DND-41 (cell line): ENCODE measurements around the gene TTYH1.

Experiments
- ATAC-seq: fragments of 200-7000 bp; cut with Tn5 transposase; 3 replicates; pipeline ENCODE4 v1.9.1; 2021; ENCODE audit warnings: low read depth; ENCODE audit not compliant: insufficient read depth
- DNase-seq: peaks from one replicate; pipeline ENCODE4 v3.0.0-alpha.2; 2020
- H2AFZ ChIP-seq: 2 replicates; pipeline ENCODE4 v1.6.0; 2012; ENCODE audit warnings: low read depth, low read length
- H3K27ac ChIP-seq: 2 replicates; pipeline ENCODE4 v1.5.1; 2012; ENCODE audit warnings: low read length, inconsistent platforms
- H3K27me3 ChIP-seq: fragments of 200-600 bp; sonication (generic); 2 replicates; pipeline ENCODE4 v1.6.0; 2012; ENCODE audit warnings: low read length, mild to moderate bottlenecking, inconsistent platforms; ENCODE audit not compliant: insufficient read depth, poor library complexity
- H3K36me3 ChIP-seq: 2 replicates; pipeline ENCODE4 v1.5.1; 2012; ENCODE audit warnings: low read length, inconsistent platforms; ENCODE audit not compliant: insufficient read depth
- H3K4me1 ChIP-seq: 2 replicates; pipeline ENCODE4 v1.5.1; 2012; ENCODE audit warnings: mild to moderate bottlenecking, low read length; ENCODE audit not compliant: insufficient read depth
- H3K4me2 ChIP-seq: 2 replicates; pipeline ENCODE4 v1.6.0; 2012; ENCODE audit warnings: mild to moderate bottlenecking, moderate library complexity, low read length, inconsistent platforms; ENCODE audit not compliant: insufficient read depth
- H3K4me3 ChIP-seq, 2 experiments: fragments of 200-600 bp in 1 of 2; shearing (Covaris generic) in 1 of 2; 2 replicates each; pipeline ENCODE4 v1.5.1; 2012 to 2016; ENCODE audit warnings: inconsistent platforms in 2 of 2, low read length in 2 of 2, mild to moderate bottlenecking in 2 of 2, low read depth in 1 of 2, moderate library complexity in 1 of 2
- H3K79me2 ChIP-seq: 2 replicates; pipeline ENCODE4 v1.6.0; 2012; ENCODE audit warnings: low read length, inconsistent platforms; ENCODE audit not compliant: insufficient read depth
- H3K9ac ChIP-seq: 2 replicates; pipeline ENCODE4 v1.6.0; 2012; ENCODE audit warnings: low read depth, mild to moderate bottlenecking, inconsistent platforms, low read length, moderate library complexity
- H3K9me3 ChIP-seq: 2 replicates; pipeline ENCODE4 v1.5.1; 2012; ENCODE audit warnings: low read length, moderate library complexity, mild to moderate bottlenecking, inconsistent platforms; ENCODE audit not compliant: insufficient read depth, severe bottlenecking
- H4K20me1 ChIP-seq: 2 replicates; pipeline ENCODE4 v1.6.0; 2012; ENCODE audit warnings: low read length; ENCODE audit not compliant: insufficient read depth
- EZH2 ChIP-seq: IDR thresholded peaks from 3 replicates; pipeline ENCODE4 v1.6.1; 2012; ENCODE audit warnings: borderline replicate concordance, low read depth, mild to moderate bottlenecking, moderate library complexity, low read length, inconsistent platforms; ENCODE audit not compliant: severe bottlenecking
- TF ChIP-seq, protein P1 (sequence below): IDR thresholded peaks from 2 replicates; pipeline ENCODE4 v1.5.1; 2012; ENCODE audit warnings: borderline replicate concordance, low read length, moderate library complexity, mild to moderate bottlenecking; ENCODE audit not compliant: poor library complexity, severe bottlenecking; ENCODE audit errors: extremely low read depth

Gene TTYH1

DNA sequence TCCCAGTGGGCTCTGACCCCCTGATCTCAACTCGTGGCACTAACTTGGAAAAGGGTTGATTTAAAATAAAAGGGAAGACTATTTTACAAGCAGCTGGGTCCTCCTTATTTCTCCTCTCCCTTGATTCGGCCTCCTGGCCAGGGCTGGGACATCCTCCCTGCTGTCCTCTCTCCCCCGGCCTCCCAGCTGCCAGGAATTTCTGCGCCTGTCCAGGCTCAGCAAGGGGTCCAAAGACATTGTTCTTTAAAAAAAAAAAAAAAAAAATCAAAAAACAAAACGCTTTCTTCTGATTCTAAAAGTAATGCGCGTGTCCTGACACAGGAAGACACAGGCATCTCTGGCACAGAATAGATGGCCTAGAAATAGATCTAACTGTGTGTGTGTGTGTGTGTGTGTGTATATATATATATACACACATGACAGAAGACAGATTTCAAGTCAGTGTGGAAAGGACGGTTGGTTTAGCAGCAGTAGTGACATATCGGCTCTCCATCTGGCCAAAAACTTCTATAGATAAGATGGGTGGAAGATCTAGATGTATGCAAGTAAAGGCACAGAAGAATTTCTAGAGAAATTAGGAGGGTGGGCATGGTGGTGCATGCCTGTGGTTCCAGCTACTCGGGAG is 21.5 kb downstream of the TTYH1 start:
- Histone ChIP-seq H3K27ac (no peak overlapping the region), H3K9me3 (no peaks in the 10 kb centered on the region), H3K4me1 (no peaks in the 10 kb centered on the region), H3K9ac (no peak overlapping the region), H3K4me3 (no peak overlapping the region), H3K36me3 (peaks cover 4% of the 10 kb centered on the region), H3K4me2 (no peak overlapping the region), H2AFZ (no peak overlapping the region), H3K79me2 (no peaks in the 10 kb centered on the region; the same call in 1 of the 2 replicates), H3K27me3 (no peaks in the 10 kb centered on the region), H4K20me1 (peaks cover 28% of the 10 kb centered on the region)
- ATAC-seq (no peak), DNase-seq (no peak)
- TF ChIP-seq EZH2 = no peak
- TF ChIP-seq, protein P1, sequence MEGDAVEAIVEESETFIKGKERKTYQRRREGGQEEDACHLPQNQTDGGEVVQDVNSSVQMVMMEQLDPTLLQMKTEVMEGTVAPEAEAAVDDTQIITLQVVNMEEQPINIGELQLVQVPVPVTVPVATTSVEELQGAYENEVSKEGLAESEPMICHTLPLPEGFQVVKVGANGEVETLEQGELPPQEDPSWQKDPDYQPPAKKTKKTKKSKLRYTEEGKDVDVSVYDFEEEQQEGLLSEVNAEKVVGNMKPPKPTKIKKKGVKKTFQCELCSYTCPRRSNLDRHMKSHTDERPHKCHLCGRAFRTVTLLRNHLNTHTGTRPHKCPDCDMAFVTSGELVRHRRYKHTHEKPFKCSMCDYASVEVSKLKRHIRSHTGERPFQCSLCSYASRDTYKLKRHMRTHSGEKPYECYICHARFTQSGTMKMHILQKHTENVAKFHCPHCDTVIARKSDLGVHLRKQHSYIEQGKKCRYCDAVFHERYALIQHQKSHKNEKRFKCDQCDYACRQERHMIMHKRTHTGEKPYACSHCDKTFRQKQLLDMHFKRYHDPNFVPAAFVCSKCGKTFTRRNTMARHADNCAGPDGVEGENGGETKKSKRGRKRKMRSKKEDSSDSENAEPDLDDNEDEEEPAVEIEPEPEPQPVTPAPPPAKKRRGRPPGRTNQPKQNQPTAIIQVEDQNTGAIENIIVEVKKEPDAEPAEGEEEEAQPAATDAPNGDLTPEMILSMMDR = no peak

DNA sequence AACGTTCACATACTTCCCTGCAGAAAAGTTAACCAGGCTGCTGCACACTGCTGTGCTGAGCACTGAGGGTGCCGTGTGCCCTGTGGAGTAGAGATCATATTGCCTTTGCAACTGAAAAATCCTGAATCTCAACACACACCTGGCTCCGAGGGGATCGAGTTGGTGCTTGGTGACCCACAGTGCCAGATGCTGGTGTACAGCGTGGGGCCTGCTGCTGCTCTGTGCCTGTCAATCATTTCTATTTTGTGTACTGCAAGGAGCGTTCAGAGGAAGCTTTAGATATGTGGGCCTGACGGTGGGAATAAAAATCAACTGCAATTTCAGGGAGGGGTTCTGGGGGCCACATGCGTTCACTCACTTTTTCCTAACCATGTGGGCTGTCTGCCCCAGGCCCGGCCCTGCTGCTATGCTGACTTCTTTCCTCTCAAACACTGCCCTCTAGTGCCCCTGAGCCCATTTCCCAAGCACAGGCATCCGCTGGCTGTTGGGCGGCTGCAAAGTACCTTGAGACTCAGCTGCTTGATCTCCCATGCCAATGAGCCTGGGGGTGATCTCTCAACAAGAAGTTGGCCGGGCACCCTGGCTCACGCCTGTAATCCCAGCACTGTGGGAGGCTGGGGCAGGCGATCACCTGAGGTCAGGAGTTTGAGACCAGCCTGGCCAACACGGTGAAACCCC is 24.0 kb downstream of the TTYH1 start:
- Histone ChIP-seq H3K27ac (no peak overlapping the region), H3K4me1 (no peaks in the 10 kb centered on the region), H3K27me3 (no peaks in the 10 kb centered on the region), H2AFZ (no peak overlapping the region), H3K36me3 (peaks cover 7% of the 10 kb centered on the region), H3K4me3 (no peak overlapping the region), H3K4me2 (no peak overlapping the region), H4K20me1 (peaks cover 21% of the 10 kb centered on the region), H3K79me2 (no peaks in the 10 kb centered on the region; the same call in 1 of the 2 replicates), H3K9me3 (no peaks in the 10 kb centered on the region), H3K9ac (no peak overlapping the region)
- no peak for TF ChIP-seq EZH2
- TF ChIP-seq, protein P1 = peak; percentile 63
- ATAC-seq (peak; percentile 78), DNase-seq (peak; percentile 45)

DNA sequence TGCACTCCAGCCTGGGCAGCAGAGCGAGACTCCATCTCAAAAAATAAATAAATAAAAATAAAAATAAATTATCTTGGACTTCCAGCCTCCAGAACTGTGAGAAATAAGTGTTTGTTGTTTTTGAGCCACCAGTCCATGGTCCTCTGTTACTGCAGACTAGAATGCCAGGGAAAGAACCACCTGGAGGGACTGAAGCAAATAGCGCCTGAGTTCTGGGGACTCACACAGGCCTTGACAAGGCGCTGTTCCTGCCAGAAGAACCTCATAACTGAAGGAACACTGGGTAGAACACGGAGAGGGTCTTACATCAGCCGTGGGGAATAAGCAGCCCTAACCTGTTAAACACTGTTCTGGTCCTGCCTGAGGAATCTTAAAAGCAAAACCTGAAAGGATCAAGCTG is 25.4 kb downstream of the TTYH1 start:
- Histone ChIP-seq H4K20me1 (peaks cover 8% of the 10 kb centered on the region; the same call in 1 of the 2 replicates), H3K9me3 (no peaks in the 10 kb centered on the region), H3K4me1 (peaks cover 1% of the 10 kb centered on the region; the same call in 1 of the 2 replicates), H3K4me2 (no peak overlapping the region), H3K27ac (no peak overlapping the region), H3K27me3 (no peaks in the 10 kb centered on the region), H2AFZ (no peak overlapping the region), H3K9ac (no peak overlapping the region), H3K4me3 (no peak overlapping the region), H3K79me2 (peaks cover 5% of the 10 kb centered on the region), H3K36me3 (peaks cover 14% of the 10 kb centered on the region)
- DNase-seq (no peak), ATAC-seq (no peak)
- TF ChIP-seq EZH2 = no peak
- TF ChIP-seq, protein P1 = no peak
